IPS-15b (cell line): ENCODE data around the gene C2orf66.

ENCODE experiments used
- H3K27me3 ChIP-seq: one replicate; pipeline ENCODE4 v1.6.1; 2013; ENCODE audit warnings: low read length; ENCODE audit not compliant: control insufficient read depth, insufficient read depth
- H3K36me3 ChIP-seq: one replicate; pipeline ENCODE4 v1.6.1; 2013; ENCODE audit warnings: low read length; ENCODE audit not compliant: control insufficient read depth, insufficient read depth
- H3K4me1 ChIP-seq: one replicate; pipeline ENCODE4 v1.6.1; 2013; ENCODE audit warnings: mild to moderate bottlenecking, low read length; ENCODE audit not compliant: control insufficient read depth, insufficient read depth
- H3K4me3 ChIP-seq: one replicate; pipeline ENCODE4 v1.5.1; 2013; ENCODE audit warnings: low read depth, low read length
- H3K9ac ChIP-seq: one replicate; pipeline ENCODE4 v1.6.1; 2013; ENCODE audit warnings: low read depth, mild to moderate bottlenecking, low read length
- H3K9me3 ChIP-seq: one replicate; pipeline ENCODE4 v1.6.1; 2013; ENCODE audit warnings: mild to moderate bottlenecking, low read length; ENCODE audit not compliant: control insufficient read depth, insufficient read depth

Gene C2orf66

GRCh38 chr2:196823750-196824522 lies 14.8 kb upstream of the C2orf66 start:
- H3K27me3 ChIP-seq = no peaks in the 10 kb centered on the region
- no peak overlapping the region for H3K9ac ChIP-seq
- no peaks in the 10 kb centered on the region for H3K9me3 ChIP-seq
- H3K36me3 ChIP-seq = no peaks in the 10 kb centered on the region
- H3K4me1 ChIP-seq = no peaks in the 10 kb centered on the region
- H3K4me3 ChIP-seq = no peak overlapping the region

- no peaks in the 10 kb centered on the region for H3K27me3 ChIP-seq
- no peak overlapping the region for H3K4me3 ChIP-seq
- no peaks in the 10 kb centered on the region for H3K4me1 ChIP-seq
- no peaks in the 10 kb centered on the region for H3K36me3 ChIP-seq
- H3K9me3 ChIP-seq = no peaks in the 10 kb centered on the region
- no peak overlapping the region for H3K9ac ChIP-seq
These were observed 12.0 kb upstream of the C2orf66 start for GRCh38 chr2:196821195-196821594.

- Histone ChIP-seq H3K4me3 (no peak overlapping the region), H3K4me1 (no peaks in the 10 kb centered on the region), H3K9me3 (no peaks in the 10 kb centered on the region), H3K27me3 (no peaks in the 10 kb centered on the region), H3K36me3 (no peaks in the 10 kb centered on the region), H3K9ac (no peak overlapping the region)
These were observed 981 bp downstream of the C2orf66 start for GRCh38 chr2:196808083-196808665.

- Histone ChIP-seq H3K9me3 (no peaks in the 10 kb centered on the region), H3K4me1 (no peaks in the 10 kb centered on the region), H3K9ac (no peak overlapping the region), H3K4me3 (no peak overlapping the region), H3K27me3 (peaks cover 9% of the 10 kb centered on the region), H3K36me3 (no peaks in the 10 kb centered on the region)
These were observed 4.8 kb downstream of the C2orf66 start for GRCh38 chr2:196804381-196804780.

DNA sequence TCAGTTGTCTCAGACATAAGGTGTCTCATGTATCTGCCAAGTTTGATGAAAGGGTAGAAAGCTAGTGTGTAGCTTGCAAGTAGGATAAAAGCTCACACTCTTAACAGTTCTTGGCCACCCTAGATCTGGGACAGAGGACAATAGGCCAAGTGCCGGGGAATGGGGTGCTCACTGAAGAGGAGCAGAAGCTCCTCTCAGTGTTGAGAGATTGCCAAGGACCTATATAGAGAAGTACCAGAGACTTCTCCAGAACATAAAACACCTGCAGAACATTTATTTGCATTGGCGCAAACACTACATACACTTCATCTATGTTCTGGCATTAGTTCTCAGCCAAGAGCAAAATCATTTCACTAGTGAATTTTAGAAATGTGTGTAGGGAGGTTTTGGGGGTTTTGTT lies 6.8 kb downstream of the C2orf66 start:
- no peak overlapping the region for H3K9ac ChIP-seq

GRCh38 chr2:196801674-196802261 lies 7.4 kb downstream of the C2orf66 start:
- Histone ChIP-seq H3K4me3 (no peak overlapping the region), H3K4me1 (no peaks in the 10 kb centered on the region), H3K9ac (no peak overlapping the region), H3K9me3 (no peaks in the 10 kb centered on the region), H3K36me3 (peaks cover 5% of the 10 kb centered on the region), H3K27me3 (peaks cover 9% of the 10 kb centered on the region)

More for the DNA sequence above, 6.8 kb downstream of the C2orf66 start:
- Histone ChIP-seq H3K36me3 (no peaks in the 10 kb centered on the region), H3K9me3 (no peaks in the 10 kb centered on the region), H3K27me3 (peaks cover 9% of the 10 kb centered on the region), H3K4me1 (no peaks in the 10 kb centered on the region), H3K4me3 (no peak overlapping the region)

DNA sequence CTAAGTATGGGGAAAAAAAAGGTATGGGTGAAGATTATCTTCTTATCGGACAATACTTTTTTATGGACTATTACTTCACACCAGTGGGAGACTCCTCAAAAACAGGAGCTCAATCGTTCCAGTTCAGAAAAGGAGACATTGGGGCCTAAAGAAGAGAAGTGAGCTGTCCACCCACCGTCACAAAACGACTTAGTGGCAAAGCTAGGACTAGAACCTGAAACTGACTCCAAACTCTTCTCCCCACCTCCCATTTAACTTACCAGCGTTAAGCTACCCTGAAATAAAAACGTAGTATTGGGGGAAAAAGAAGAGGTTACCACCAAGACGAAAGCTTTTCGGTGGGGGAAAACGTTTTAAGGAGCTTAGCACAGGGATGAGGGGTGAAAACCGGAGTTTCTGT lies 10.2 kb downstream of the C2orf66 start:
- H3K27me3 ChIP-seq = peaks cover 9% of the 10 kb centered on the region
- peaks cover 12% of the 10 kb centered on the region for H3K36me3 ChIP-seq
- H3K9ac ChIP-seq = peak overlapping the region; percentile 88
- H3K4me1 ChIP-seq = no peaks in the 10 kb centered on the region
- peak overlapping the region; percentile 95 for H3K4me3 ChIP-seq
- H3K9me3 ChIP-seq = no peaks in the 10 kb centered on the region

DNA sequence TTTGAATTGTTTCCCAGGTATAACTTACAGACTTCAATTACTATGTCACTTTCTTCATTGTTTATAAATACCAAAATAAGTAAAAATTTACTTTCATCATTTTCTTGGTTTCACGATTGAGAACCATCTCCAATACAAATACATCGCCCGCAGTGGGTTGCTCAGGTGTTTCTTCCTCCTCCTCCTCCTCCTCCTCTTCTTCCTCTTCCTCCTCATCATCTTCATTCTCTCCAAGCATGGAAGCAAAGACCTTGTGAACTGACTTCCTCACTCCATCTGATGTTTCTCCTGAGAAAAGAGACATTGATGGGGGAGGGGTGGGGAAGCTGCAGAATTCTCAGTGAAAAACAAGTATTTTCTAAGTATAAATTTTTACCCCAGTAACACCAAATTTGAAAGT lies 16.3 kb downstream of the C2orf66 start:
- Histone ChIP-seq H3K4me1 (no peaks in the 10 kb centered on the region), H3K4me3 (no peak overlapping the region), H3K9ac (no peak overlapping the region), H3K9me3 (no peaks in the 10 kb centered on the region), H3K36me3 (peaks cover 19% of the 10 kb centered on the region), H3K27me3 (no peaks in the 10 kb centered on the region)

GRCh38 chr2:196783431-196784094 lies 25.6 kb downstream of the C2orf66 start:
- no peak overlapping the region for H3K9ac ChIP-seq
- no peaks in the 10 kb centered on the region for H3K27me3 ChIP-seq
- peaks cover 10% of the 10 kb centered on the region for H3K36me3 ChIP-seq
- no peaks in the 10 kb centered on the region for H3K9me3 ChIP-seq
- no peak overlapping the region for H3K4me3 ChIP-seq
- H3K4me1 ChIP-seq = no peaks in the 10 kb centered on the region

GRCh38 chr2:196767101-196767500 lies 42.1 kb downstream of the C2orf66 start:
- no peak overlapping the region for H3K4me3 ChIP-seq
- H3K36me3 ChIP-seq = no peaks in the 10 kb centered on the region
- H3K27me3 ChIP-seq = no peaks in the 10 kb centered on the region
- H3K4me1 ChIP-seq = no peaks in the 10 kb centered on the region
- H3K9ac ChIP-seq = no peak overlapping the region
- H3K9me3 ChIP-seq = no peaks in the 10 kb centered on the region

DNA sequence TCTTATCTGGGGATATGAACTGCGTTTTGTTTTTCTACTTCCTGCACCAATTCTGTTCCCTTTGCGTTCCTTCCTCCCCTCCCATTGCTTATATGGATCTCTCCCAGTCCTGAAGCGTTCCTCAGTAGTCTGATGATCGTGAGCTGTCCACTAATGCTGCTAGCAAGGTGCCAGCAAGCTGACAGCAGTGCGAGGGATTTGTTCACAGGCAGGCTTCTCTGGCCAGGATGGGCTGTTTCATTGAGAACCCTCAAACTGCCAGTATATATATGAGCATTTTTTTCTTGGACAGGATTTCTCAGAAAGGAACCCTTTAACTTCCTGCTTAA lies 49.8 kb downstream of the C2orf66 start:
- Histone ChIP-seq H3K4me3 (no peak overlapping the region), H3K4me1 (no peaks in the 10 kb centered on the region), H3K9me3 (no peaks in the 10 kb centered on the region), H3K36me3 (no peaks in the 10 kb centered on the region), H3K27me3 (no peaks in the 10 kb centered on the region), H3K9ac (no peak overlapping the region)
